Mucosa of rectum (tissue), 2 donors: ENCODE results near the gene WHAMM.
"Not testable (repeated sequence)": the region's sequence is repeated elsewhere in the genome, so short reads cannot be mapped to it uniquely, and the experiment has no call there.

Experiments used
- H3K27ac ChIP-seq, 2 donors: one replicate each; pipeline ENCODE4 v1.7.0; 2013; ENCODE audit warnings: inconsistent platforms in 2 of 2, low read depth in 2 of 2, low read length in 2 of 2
- H3K27me3 ChIP-seq, 2 donors: one replicate each; pipeline ENCODE4 v1.7.0; 2013; ENCODE audit warnings: low read length in 2 of 2; ENCODE audit not compliant: control insufficient read depth in 2 of 2, insufficient read depth in 2 of 2
- H3K36me3 ChIP-seq, 2 donors: one replicate each; pipeline ENCODE4 v1.7.0; 2013; ENCODE audit warnings: low read length in 2 of 2; ENCODE audit not compliant: control insufficient read depth in 2 of 2, insufficient read depth in 2 of 2
- H3K4me1 ChIP-seq, 2 donors: one replicate each; pipeline ENCODE4 v1.7.0; 2013; ENCODE audit warnings: low read length in 2 of 2, mild to moderate bottlenecking in 1 of 2; ENCODE audit not compliant: control insufficient read depth in 2 of 2, insufficient read depth in 2 of 2
- H3K4me3 ChIP-seq, 2 donors: one replicate each; pipeline ENCODE4 v1.7.0; 2013; ENCODE audit warnings: low read length in 2 of 2
- H3K9ac ChIP-seq, 2 donors: one replicate each; pipeline ENCODE4 v1.7.0; 2013; ENCODE audit warnings: low read length in 2 of 2, low read depth in 1 of 2, mild to moderate bottlenecking in 1 of 2
- H3K9me3 ChIP-seq, 2 donors: one replicate each; pipeline ENCODE4 v1.7.0; 2013; ENCODE audit warnings: low read length in 2 of 2; ENCODE audit not compliant: control insufficient read depth in 2 of 2
- donor health status: healthy.
- donor health status: Normal muscosa, but diverticular disease.

WHAMM gene

DNA sequence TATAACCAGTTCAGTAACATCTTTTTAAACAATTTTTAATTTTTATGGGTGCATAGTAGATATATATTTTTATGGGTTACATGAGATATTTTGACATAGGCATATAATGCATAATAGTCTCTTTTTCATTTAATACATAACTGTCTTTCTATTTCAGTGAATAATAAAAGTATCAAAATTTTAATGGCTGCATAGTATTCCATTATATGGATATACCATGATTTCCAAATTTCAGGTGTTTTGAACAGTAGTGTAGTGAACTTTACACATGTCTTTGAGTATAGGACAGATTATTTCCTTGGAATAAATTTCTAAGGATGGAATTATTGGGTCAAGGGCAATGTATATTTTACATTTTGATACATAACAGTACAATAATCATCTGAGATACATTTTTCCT, 10.7 kb downstream of the WHAMM start:
- H3K4me3 ChIP-seq, result no peak overlapping the region
- no peak overlapping the region for H3K27ac ChIP-seq
- H3K9ac ChIP-seq, result no peak overlapping the region
- H3K36me3 ChIP-seq, result peaks cover 35 to 63% of the 10 kb centered on the region in 2 donors
- H3K4me1 ChIP-seq, result no peaks in the 10 kb centered on the region
- no peaks in the 10 kb centered on the region for H3K9me3 ChIP-seq
- no peaks in the 10 kb centered on the region for H3K27me3 ChIP-seq

- H3K4me1 ChIP-seq, H3K27ac ChIP-seq, H3K4me3 ChIP-seq, H3K9ac ChIP-seq, H3K9me3 ChIP-seq, H3K27me3 ChIP-seq: not testable (repeated sequence)
- H3K36me3 ChIP-seq, result peaks cover 34 to 69% of the 10 kb centered on the region in 2 donors
These were observed 12.0 kb downstream of the WHAMM start for GRCh38 chr15:82821396-82821795.

DNA sequence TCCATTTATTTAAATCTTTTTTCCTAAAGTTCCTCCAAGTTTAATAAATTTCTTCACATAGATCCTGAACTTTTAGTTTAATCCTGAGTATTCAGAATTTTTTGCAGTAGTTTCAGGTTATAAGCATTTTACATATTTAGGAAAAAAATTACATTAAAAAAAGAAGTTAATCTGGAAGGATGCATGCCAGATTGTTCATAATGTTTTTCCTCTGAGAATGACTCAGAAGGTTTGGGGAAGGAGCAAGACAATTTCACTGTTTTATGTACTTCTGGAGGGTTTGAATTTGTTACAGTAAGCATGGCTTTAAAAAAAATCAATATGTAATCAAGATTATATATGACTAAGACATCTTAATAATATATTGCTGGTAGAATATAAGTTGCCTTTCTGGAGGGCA, 12.4 kb downstream of the WHAMM start:
- not testable (repeated sequence) for H3K27ac ChIP-seq, H3K9ac ChIP-seq, H3K4me3 ChIP-seq, H3K9me3 ChIP-seq, H3K27me3 ChIP-seq, H3K4me1 ChIP-seq
- H3K36me3 ChIP-seq, result peaks cover 34 to 68% of the 10 kb centered on the region in 2 donors

GRCh38 chr15:82823049-82823448, 13.6 kb downstream of the WHAMM start:
- no peaks in the 10 kb centered on the region for H3K4me1 ChIP-seq
- H3K4me3 ChIP-seq, result no peak overlapping the region
- H3K27me3 ChIP-seq, result no peaks in the 10 kb centered on the region
- no peaks in the 10 kb centered on the region for H3K9me3 ChIP-seq
- peaks cover 32 to 66% of the 10 kb centered on the region in 2 donors for H3K36me3 ChIP-seq
- H3K9ac ChIP-seq, result no peak overlapping the region
- H3K27ac ChIP-seq, result no peak overlapping the region

GRCh38 chr15:82828075-82828474, 18.6 kb downstream of the WHAMM start:
- Histone ChIP-seq H3K36me3 (peaks cover 65 to 75% of the 10 kb centered on the region in 2 donors), H3K4me3 (no peak overlapping the region), H3K9me3 (no peaks in the 10 kb centered on the region), H3K9ac (no peak overlapping the region), H3K4me1 (no peaks in the 10 kb centered on the region), H3K27me3 (no peaks in the 10 kb centered on the region), H3K27ac (no peak overlapping the region)

DNA sequence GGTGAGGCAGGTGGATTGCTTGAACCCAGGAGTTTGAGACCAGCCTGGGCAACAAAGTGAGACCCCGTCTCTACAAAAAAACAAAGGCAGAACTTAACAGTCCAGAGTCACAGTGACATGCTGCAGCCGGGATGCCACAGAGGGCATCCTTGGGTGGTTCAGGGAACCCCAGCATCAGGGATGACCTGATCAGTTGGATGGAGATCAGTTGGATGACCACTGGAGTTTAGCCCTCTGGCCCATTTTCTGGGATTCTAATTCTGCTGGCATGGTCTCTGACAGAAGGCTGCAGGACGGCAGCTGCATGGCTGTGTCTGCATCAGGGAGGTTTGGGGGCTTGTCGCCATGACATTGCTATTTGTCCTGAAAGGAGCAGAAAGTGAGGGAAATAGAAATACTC, 19.8 kb downstream of the WHAMM start:
- no peak overlapping the region for H3K4me3 ChIP-seq
- peaks cover 71 to 74% of the 10 kb centered on the region in 2 donors for H3K36me3 ChIP-seq
- no peaks in the 10 kb centered on the region for H3K4me1 ChIP-seq
- H3K27ac ChIP-seq, result no peak overlapping the region
- H3K27me3 ChIP-seq, result no peaks in the 10 kb centered on the region
- no peak overlapping the region for H3K9ac ChIP-seq
- no peaks in the 10 kb centered on the region for H3K9me3 ChIP-seq

DNA sequence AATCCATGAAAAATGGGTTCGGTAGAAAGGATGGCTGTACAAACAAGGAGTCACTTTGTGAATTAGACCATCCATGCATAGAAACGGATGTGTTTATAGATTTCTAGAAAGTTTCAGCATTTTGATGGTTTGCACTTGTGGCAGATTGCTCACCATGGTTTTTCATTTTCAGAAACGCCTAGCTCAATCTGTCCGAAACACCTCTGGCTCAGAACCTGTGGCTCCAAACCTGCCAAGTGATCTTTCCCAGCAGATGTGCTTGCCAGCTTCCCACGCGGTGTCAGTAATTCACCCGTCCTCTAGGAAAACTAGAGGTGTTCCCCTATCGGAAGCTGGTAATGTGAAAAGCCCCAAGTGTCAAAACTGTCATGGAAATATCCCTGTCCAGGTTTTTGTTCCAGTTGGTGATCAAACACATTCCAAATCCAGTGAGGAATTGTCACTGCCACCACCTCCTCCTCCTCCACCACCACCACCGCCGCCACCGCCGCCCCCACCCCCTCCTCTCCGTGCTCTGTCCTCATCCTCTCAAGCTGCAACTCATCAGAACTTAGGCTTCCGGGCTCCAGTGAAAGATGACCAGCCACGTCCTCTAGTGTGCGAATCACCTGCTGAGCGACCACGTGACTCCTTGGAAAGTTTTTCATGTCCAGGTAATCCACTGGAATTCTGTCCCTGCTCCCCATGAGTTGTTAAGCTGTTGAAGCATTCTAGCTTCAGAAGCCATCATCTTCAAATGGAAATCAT, 21.2 kb downstream of the WHAMM start:
- H3K4me1 ChIP-seq, result no peaks in the 10 kb centered on the region
- no peak overlapping the region for H3K27ac ChIP-seq
- H3K9ac ChIP-seq, result no peak overlapping the region
- no peak overlapping the region for H3K4me3 ChIP-seq
- H3K36me3 ChIP-seq, result peaks cover 76 to 79% of the 10 kb centered on the region in 2 donors
- H3K9me3 ChIP-seq, result no peaks in the 10 kb centered on the region
- H3K27me3 ChIP-seq, result no peaks in the 10 kb centered on the region

- Histone ChIP-seq H3K4me3 (no peak overlapping the region), H3K9ac (no peak overlapping the region), H3K9me3 (no peaks in the 10 kb centered on the region), H3K27ac (no peak overlapping the region), H3K4me1 (no peaks in the 10 kb centered on the region), H3K27me3 (no peaks in the 10 kb centered on the region), H3K36me3 (peaks cover 75 to 77% of the 10 kb centered on the region in 2 donors)
These were observed 22.6 kb downstream of the WHAMM start for GRCh38 chr15:82831894-82832600.

- Histone ChIP-seq H3K27me3 (no peaks in the 10 kb centered on the region), H3K4me1 (no peaks in the 10 kb centered on the region), H3K9me3 (no peaks in the 10 kb centered on the region), H3K4me3 (no peak overlapping the region), H3K9ac (no peak overlapping the region), H3K27ac (no peak overlapping the region), H3K36me3 (peaks cover 70 to 76% of the 10 kb centered on the region in 2 donors)
These were observed 23.4 kb downstream of the WHAMM start for GRCh38 chr15:82832601-82833361.

DNA sequence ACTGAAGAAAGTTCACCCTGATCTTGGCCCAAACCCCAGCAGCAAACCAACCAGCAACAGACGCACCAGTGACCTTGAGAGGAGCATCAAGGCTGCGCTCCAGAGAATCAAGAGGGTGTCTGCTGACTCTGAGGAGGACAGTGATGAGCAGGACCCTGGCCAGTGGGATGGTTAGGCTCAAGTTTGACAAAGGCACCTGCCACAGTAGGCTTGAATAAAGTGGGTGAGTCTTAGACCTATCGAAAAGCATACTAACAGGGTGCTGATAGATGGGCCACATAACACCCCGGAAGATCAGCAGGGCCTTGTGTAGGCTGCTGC, 23.9 kb downstream of the WHAMM start:
- Histone ChIP-seq H3K27ac (no peak overlapping the region), H3K4me1 (no peaks in the 10 kb centered on the region), H3K9ac (no peak overlapping the region), H3K4me3 (no peak overlapping the region), H3K36me3 (peaks cover 65 to 71% of the 10 kb centered on the region in 2 donors), H3K27me3 (no peaks in the 10 kb centered on the region), H3K9me3 (no peaks in the 10 kb centered on the region)
